GM19455 (cell line): ENCODE measurements around the gene DHDDS.
A peak's percentile ranks its signal among the peaks of the same experiment; 100 is the strongest.
"Not testable (repeated sequence)": the region's sequence is repeated elsewhere in the genome, so short reads cannot be mapped to it uniquely, and the experiment has no call there.

ENCODE experiments used
- ATAC-seq: cut with Tn5 transposase; IDR thresholded peaks from one replicate; pipeline ENCODE4 v1.9.1; 2021; ENCODE audit not compliant: unreplicated experiment

The DHDDS gene

GRCh38 chr1:26431979-26432695 is at the start of gene DHDDS:
TSS of gene DHDDS (plus strand) at chr1:26432321. CDS start at chr1:26432946, 625 bp downstream.
- peak; percentile 90 for ATAC-seq

- no peak for ATAC-seq
These were observed 48.0 kb upstream of the DHDDS start for GRCh38 chr1:26384076-26384475.

GRCh38 chr1:26385063-26385462 is 47.1 kb upstream of the DHDDS start:
- ATAC-seq, result not testable (repeated sequence)

- ATAC-seq, result no peak
These were observed 44.7 kb upstream of the DHDDS start for GRCh38 chr1:26387447-26387846.

GRCh38 chr1:26388791-26389445 is 43.2 kb upstream of the DHDDS start:
- no peak for ATAC-seq

- ATAC-seq, result no peak
These were observed 42.4 kb upstream of the DHDDS start for GRCh38 chr1:26389604-26390247.

GRCh38 chr1:26391450-26391849 is 40.7 kb upstream of the DHDDS start:
- ATAC-seq, result no peak

- no peak for ATAC-seq
These were observed 36.4 kb upstream of the DHDDS start for GRCh38 chr1:26395754-26396153.

GRCh38 chr1:26399034-26399433 is 33.1 kb upstream of the DHDDS start:
- ATAC-seq, result no peak

GRCh38 chr1:26401891-26402290 is 30.2 kb upstream of the DHDDS start:
- no peak for ATAC-seq

- no peak for ATAC-seq
These were observed 28.5 kb upstream of the DHDDS start for GRCh38 chr1:26403656-26404055.

- ATAC-seq, result no peak
These were observed 27.5 kb upstream of the DHDDS start for GRCh38 chr1:26404641-26405040.

GRCh38 chr1:26405281-26405915 is 26.7 kb upstream of the DHDDS start:
- no peak for ATAC-seq

- ATAC-seq, result no peak
These were observed 23.5 kb upstream of the DHDDS start for GRCh38 chr1:26408604-26409003.

GRCh38 chr1:26409191-26409807 is 22.8 kb upstream of the DHDDS start:
- no peak for ATAC-seq

- ATAC-seq, result no peak
These were observed 21.2 kb upstream of the DHDDS start, which contains the start of gene LIN28A for GRCh38 chr1:26410706-26411623. TSS of gene LIN28A (plus strand) at chr1:26410817. CDS start at chr1:26410892, 75 bp downstream.

- no peak for ATAC-seq
These were observed 20.5 kb upstream of the DHDDS start for GRCh38 chr1:26411624-26412074.

GRCh38 chr1:26412180-26412840 is 19.8 kb upstream of the DHDDS start:
- no peak for ATAC-seq

- no peak for ATAC-seq
These were observed 19.1 kb upstream of the DHDDS start for GRCh38 chr1:26413031-26413430.
